Measurements from ENCODE around the gene DUOXA1.
"Not testable (repeated sequence)": the region's sequence is repeated elsewhere in the genome, so short reads cannot be mapped to it uniquely, and the experiment has no call there.

Gene DUOXA1

DNA sequence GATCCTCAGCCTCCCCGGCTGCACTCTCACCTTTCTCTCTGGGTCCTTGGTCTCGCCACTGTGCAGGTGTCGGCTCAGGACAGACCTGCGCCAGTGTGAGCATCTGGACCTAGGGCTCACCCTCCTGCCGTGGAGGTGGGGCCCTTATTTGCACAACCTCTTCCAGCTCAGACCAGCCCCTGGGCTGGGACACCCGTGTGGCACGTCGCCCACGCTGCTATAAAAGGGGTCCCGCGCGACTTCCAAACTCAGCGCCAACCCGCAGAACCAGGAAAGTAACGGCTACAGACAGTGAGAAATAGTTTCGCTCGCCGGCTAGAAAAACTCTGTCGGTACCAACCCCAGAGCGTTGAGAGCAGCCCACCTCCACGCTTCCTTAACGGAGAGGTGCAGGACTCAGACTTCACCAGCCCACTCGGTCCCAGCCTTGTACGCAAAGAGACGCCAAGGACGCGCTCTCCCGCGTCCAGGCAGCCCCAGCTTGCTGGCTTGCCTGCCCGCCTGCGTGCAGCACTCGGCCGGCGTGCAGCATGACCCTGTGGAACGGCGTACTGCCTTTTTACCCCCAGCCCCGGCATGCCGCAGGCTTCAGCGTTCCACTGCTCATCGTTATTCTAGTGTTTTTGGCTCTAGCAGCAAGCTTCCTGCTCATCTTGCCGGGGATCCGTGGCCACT lies 15.5 kb downstream of the DUOXA1 start, which contains the start of the genes DUOX2 and DUOXA2:
DUOX2 (minus strand) TSS at position 97 of the 675 bp plus-strand sequence. CDS start 761 bp downstream, outside the sequence.
DUOXA2 (plus strand) TSS at position 251 of the 675 bp plus-strand sequence; CDS start at position 531, 280 bp downstream.
- DNase-seq (ENCODE audit: extremely low read depth in 1 of 2, low read depth in 1 of 2), result no peak

DNA sequence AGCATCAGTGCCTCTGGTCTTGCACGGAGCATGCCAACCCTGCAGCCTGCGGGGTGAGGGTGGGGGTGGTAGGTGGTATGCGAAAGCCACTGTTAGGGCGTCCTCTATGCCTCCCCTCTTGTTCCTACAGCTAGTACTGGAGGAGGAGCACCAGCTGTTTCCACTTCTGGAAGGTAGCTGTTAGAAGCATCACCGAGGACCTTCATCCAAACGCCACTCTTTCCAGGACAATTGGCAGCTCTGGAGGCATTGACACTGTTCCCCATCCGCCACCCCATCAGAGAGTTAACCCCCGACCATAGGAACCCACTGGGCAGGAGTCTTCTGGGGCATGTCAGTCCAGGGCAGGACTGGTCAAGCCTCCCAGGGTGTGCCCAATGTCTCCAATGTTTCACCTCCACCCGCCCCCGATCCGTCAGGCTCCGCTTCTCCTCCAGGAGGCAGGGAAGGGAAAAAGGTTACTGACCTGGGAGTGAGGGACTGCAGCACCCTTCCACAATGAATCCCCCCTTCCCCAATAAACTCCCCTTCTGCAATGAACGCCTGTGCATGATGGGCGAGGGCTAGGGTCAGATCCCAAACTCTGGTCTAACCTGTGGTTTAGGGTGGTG lies 16.2 kb downstream of the DUOXA1 start:
- DNase-seq (ENCODE audit: extremely low read depth in 1 of 2, low read depth in 1 of 2), result no peak

DNA sequence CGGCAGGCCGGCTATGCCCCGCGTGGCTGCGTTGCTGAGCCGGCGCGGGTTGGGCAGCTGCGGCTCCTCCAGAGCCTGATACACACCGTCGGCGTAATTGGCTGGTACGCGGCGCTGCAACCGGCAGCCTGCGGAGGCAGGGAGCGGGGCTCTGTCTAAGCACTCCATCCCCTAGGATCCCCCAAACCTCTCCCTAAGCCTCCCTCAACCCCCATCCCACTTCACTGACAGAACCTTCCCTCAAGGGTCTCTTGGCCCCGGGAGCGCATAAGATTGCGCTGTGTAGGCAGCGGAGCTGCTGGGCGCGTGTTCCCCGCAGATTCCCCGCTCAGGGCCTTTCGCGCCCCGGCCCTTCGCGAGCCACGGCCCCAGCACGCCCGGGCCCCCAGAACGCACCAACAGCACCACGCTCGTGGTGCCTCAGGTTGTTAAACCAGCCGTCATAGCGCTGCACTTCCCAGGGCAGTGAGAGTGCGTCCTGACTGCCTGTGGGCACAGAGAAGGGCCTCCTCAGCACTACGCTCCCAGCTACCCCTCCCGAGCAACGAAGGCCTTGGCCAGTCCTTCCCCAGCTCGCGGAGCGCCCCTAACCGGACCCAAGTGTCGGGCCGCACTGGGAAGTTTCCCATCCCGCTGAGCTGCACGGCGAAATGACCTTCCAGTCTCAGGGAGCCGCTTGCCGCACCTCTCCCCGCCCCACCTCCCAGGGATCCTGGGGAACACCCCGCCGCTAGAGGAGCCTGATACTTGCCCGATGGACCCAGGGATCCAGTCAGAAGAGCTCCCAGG lies 16.9 kb downstream of the DUOXA1 start:
- no peak for DNase-seq (ENCODE audit: extremely low read depth in 1 of 2, low read depth in 1 of 2)

DNA sequence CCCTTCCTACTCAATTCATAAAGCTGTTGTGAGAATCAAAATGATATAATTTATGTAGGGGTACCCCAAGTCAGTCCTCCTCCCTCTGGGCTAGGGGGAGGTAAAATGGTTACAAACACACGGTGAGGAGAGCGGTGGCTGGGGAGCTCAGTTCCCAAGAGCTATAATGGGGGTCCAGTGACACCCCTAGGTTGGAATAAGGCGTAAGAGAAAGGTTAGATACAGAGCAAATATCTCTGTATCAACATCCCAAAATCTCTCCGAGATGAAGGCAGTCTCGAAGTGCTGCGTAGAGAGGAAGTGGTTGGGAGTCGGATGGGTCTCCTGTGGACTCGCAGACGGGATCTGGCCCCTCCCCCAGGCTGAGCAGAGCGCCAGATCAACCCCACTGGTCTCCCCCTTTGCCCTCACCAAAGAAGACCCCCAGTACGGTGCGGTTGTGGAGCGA lies 17.5 kb downstream of the DUOXA1 start:
- DNase-seq (ENCODE audit: extremely low read depth in 1 of 2, low read depth in 1 of 2), result no peak

DNA sequence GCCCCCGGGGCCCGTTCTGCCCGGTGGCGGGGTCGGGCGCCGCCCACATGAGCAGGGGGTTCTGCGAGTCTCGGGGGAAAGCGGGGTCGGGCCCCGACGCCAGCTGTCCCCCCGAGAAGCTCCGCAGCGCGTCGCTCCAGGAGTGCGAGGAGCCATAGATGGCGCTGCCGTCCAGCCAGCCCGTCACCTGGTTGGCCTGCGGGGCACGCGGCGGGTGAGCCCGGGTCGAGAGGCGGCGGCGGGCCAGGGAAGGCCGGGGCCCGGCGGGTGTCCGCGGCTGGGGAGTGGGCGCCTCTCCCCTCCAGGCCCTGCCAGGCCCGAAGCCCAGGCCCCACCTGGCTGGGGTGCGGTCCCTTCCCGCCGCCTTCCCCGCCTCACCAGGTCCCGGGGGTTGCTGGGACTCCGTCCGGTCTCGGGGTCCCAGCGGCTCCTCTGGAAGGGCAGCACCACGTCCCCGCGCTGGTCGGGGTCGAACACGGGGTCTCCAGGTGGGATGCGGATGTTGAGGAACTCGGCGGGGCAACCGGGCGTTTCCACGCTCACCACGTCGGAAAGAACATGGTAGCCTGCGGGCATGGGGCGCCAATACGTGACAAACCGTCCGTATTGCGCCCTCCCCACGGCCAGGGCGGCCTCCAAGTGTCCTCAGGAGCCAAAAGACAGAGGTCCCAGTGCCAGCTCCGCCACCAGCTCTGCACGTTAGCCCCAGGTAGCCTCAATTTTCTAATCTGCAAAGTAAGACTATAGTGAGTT lies 18.1 kb downstream of the DUOXA1 start:
- DNase-seq (ENCODE audit: extremely low read depth in 1 of 2, low read depth in 1 of 2), result no peak

DNA sequence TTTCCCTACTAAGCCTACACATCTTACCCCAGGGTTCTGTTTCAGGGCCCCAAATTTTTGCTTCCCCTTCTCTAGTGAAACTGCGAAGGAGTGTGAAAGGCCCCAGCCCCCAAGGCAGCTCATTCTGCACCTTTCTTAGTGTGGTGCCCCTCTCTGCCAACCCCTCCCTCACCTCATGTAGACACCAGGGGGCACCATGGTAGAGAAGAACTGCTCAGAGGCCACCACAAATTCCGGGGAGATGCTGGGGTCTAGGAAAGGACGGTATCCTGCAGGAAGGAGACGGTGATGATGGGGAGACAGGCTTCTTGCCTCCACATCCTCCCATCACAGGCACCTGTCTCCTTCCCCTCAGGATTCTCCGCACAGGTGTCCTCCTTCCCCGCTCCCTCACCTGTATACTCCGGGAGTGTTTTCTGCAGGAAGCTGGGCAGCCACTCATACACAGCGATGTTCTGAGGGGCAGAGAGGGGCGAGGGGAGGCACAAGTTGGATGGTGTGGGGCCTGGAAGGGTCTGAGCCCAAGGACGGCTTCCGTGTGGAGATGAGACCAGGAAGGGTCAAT lies 19.3 kb downstream of the DUOXA1 start:
- no peak for DNase-seq (ENCODE audit: extremely low read depth in 1 of 2, low read depth in 1 of 2)

DNA sequence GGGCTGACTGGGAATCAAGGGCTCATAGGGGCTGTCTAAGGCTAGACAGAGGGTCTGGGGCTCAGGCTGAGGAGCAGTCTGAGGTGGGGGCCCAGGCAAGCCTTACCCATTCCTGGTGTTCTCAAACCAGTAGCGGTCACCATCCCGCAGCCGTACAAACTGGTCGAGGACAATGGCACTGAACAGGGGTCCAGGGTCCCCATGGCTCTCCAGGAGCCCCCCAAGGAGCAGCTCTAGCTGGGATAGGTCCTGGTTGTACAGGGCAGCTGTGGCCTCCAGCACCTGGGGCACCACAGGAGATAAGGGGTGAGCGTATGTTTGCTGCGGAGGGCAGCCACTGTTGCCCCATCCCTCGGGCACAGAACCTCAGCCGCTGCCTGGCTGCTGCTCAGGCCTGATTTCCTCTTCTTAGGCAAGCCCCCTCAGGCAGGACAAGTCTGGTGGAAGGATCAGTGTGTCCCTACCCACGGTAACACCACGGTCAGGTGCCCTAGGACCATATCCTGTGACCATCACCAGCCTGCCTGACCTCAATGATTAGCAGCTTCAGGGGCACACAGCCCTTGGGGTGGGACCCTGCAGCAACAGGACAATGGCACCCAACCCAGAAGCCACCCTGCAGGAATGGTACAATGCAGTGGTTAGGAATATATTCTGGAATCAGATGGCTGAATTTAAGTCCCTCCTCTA lies 21.6 kb downstream of the DUOXA1 start:
- DNase-seq (ENCODE audit: extremely low read depth in 1 of 2, low read depth in 1 of 2), result no peak

DNA sequence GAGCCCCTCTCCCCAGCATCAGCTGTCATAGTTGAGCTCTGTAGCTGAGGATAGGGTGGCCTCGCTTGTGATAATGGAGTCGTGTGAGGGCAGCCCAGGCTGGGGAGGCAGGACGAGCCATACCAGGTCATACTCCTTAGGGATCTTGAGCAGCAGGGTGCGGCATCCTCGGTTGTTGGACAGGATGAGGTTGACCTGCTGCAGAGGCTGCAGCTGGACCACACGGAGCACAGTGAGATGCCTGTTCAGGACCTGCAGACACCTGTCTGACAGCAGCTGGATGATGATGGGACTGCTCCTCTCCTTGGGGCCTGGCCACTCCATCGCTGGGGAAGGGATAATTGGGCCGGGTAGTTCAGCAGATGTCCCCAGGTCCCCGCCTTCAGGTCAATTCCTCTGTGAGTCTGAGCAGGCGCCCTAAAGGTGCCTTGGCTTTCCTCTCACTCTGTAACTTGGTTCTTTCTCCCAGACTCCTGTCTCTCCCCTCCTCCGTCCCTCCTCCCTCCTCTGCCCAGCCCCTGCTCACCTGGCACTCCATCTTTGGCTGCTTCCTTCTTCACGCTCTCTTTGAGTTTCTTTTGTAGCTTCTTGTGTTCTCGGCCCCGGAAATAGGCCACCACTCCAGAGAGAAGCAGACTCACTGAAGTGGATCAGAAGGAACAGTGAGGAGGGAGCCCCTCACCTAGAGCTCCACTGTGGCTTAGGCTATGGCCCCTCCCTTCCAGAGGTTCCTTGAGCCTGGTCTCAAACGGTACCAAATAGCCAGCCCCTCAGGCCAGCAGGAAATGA lies 23.5 kb downstream of the DUOXA1 start:
- DNase-seq (ENCODE audit: extremely low read depth in 1 of 2, low read depth in 1 of 2), result no peak

DNA sequence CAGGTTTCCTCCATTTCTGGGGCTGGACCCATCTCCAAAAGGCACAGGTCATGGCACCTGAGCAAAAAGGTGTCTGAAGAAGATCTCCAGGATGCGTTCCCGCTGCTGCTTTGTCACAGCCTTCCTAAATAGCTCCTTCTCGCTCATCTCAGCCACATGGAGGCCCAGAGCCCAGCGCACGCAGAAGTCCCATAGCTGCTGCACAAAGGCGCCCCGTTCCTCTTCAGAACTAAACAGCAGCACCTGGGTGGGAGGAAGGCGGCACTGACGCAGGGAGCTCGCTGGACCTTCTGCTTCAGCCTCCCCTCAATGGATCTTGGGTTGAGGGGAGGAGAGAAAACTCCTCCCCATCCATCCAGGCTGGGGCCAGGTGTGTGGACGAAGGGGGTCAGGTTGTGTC lies 24.1 kb downstream of the DUOXA1 start:
- no peak for DNase-seq (ENCODE audit: extremely low read depth in 1 of 2, low read depth in 1 of 2)

DNA sequence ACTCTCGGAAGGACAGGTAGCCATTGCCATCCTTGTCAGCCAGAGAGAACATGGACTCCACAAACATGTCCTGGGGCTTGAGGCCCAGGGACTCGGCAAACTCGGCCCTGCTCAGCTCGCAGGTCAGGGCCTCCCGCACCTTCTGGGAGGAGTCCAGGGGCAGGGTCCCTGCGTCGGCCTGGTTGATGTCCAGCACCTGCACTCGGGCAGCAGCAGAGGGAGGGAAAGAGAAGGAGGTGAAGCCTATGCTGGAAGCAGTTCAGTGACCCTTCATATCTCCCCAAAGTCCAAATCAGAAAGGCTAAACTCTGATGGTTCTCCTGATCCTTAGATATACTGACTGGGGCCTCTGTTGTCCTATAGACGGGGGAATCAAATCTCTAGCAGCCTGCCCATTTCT lies 25.5 kb downstream of the DUOXA1 start:
- not testable (repeated sequence) for DNase-seq (ENCODE audit: extremely low read depth in 1 of 2, low read depth in 1 of 2)

DNA sequence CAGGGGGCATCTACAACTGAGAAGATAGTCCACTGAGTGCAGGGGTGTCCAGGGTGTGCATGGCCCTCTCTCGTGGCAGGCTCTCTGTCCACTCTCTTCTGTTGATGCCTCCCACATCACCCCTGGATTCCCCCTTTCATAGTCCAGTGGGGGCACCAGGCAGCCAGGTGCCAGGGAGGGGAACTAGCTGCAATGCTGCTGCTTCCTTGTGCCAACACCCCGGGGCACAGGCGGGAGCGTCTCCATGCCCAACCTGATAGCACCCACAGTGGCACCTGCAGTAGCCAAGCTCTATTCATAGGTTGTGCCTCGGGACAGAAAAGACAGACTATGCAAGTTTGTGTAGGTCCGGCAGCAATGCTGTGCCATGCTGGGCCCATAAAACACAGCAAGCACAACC lies 27.5 kb downstream of the DUOXA1 start:
- DNase-seq (ENCODE audit: extremely low read depth in 1 of 2, low read depth in 1 of 2), result no peak

DNA sequence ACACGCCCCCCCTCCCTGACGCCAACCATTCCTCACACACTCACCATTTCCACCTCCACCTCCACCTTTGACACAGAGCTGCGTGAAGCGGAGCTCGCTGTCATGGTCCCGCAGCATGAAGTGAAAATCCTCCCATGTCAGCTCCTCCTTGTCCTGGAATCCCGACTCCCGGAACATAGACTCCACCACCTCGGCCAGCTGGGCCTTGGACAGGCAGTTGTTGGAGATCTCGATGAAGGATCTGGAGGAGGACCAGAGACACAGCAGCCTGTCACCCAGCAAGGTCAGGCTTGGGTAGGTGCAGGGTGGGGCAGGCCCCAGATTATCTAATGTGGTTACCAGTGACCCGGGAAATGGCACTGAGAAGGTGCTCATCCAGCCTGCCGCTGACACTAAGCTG lies 27.9 kb downstream of the DUOXA1 start:
- no peak for DNase-seq (ENCODE audit: extremely low read depth in 1 of 2, low read depth in 1 of 2)

DNA sequence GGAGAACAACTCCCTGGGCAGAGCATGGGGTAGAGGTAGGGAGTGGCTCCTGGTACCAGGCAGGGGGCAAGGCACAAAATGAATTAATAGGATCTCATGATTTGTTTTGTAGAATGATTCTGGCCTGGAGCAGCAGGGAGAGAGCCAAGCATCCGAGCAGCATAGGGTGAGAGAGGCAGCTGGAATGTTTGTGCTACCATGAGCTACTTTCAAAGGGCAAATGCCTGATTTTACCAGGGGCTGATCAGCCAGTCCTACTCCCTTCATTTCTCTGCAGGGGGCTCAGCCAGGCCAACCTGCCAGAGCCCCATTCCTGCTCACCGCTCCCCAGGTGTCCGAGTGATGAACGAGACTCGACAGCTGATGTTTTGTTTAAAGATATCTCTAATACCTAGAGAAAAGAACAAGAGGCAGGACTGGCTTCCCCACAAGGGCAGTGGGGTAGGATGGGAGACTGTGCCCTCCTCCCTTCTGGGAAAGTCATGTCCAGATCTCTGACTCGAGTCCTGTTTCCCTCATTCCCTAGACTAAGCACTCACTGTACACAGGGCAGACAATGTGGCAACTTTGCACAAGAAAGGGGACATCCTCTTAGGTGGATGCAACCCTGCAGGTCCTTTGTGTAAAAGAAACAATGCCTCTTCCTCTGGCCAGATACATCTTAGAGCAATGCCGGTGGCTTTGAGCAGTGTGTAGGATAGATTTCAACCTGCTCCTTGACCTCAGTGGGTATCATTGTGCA lies 28.6 kb downstream of the DUOXA1 start:
- DNase-seq (ENCODE audit: extremely low read depth in 1 of 2, low read depth in 1 of 2), result no peak

DNA sequence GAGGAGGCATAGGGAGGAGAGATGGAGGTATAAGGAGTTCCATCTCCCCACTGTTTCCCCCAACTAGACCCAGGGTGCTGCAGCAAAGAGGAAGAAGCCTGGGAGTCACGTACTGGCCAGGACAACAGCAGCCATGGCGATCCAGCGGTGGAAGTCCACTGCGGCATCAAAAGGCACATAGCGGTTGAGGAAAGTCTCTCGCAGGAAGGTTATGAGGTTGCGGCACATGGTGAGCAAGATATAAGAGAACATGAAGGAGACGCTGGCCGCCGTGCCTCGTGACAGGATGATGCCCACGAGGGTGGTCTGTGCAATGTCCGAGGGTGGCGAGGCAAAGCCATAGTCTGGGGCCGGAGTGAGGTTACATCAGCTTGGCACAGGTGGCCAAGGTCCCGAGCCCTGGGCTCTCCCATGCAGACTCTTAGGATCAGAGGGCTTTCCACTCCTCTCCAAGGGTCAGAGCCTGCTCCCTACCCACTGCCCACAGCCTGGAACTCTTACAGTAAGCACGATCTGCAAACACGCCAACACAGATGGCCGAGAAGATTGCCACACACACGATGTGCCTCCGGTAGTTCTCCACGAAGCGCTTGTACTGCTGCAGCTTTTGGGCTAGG lies 30.0 kb downstream of the DUOXA1 start:
- DNase-seq (ENCODE audit: extremely low read depth in 1 of 2, low read depth in 1 of 2), result no peak

DNA sequence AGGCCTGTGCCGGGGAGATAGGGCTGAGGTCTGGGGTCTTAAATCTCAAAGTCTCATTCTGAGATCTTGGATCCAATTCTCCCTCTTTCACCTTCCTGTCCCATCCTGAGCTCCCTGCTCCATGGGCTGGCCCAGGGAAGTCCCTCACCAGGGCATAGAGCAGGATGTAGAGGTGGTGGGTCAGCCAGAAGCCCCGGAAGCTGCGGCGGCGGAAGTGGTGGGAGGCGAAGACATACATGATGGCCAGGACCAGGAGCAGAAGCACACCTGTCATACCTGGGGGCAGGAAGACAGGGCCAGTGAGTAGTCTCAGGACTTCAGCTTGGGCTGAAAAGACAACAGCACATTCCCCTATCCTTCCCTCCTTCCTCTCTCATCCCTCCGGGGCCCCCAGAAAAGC lies 32.2 kb downstream of the DUOXA1 start:
- DNase-seq (ENCODE audit: extremely low read depth in 1 of 2, low read depth in 1 of 2), result no peak

DNA sequence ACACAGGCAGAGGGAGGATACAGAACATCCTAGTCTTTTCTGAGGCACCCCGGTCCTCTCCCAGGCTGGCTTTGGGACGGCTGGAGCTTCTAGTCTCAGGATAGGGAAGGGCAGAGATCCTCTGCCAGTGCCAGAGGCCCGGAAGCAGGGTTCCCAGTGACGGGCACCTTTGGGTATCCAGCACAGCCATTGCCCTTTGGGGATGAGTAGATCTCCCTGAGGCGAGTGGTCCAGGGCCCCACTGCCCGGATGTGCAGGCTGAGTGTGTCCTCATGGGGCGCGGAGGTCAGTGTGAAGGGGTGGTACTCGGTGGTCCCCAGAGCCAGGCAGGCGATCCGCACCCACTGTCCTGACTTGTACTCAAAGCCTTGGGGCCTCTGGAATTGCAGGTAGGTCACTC lies 34.0 kb downstream of the DUOXA1 start:
- DNase-seq (ENCODE audit: extremely low read depth in 1 of 2, low read depth in 1 of 2), result no peak

DNA sequence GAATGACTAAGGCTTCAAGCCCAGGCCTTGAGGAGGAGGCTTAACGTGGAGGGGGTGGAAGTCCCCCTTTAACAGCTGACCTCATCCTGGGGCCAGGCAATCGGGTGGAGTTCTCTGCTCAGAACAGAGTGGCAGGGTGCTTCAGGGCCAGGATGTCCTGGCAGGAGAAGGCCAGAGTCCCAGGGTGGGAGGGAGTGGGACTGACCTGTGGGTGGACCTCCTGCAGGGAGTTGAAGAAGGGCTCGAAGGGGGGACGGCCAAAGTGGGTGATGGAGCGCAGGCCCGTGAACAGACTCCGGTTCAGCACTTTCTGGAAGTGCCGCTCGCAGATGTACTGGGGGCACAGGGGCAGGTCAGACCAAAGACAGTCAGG lies 35.3 kb downstream of the DUOXA1 start:
- no peak for DNase-seq (ENCODE audit: extremely low read depth in 1 of 2, low read depth in 1 of 2)

DNA sequence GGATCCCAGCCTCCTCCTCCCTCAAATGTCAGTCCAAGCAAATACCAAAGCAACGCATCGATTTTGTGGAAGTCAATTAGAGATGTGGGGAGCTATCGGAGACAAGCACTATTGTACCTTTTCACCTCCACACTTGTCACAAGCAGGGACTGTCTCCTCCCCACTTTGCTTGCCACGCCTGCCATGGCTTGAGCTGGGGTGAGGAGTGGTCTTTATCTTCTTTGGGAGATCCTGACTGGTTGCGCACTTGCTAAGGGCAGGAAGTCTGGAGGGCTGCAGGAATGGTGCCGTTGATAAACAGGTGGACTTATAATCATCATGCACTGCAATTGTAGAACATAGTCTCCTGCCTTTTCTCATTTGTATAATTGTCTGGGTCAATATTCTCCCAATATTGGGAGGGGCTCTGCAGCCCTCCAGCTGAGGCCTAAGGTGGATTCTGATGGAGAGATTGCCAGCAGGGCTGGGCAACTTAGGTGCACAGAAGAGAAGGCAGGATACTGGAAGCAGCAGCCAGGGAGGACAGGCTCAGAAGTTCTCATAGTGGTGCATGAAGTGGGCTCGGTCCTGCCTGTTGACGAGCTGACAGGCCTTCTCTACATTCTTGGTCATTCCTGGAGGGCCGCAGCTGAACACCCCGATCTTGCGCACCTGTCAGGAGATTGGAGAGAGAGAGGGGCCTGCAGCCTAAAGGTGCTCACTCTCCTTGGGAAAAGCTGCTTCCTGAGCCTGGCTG lies 35.9 kb downstream of the DUOXA1 start:
- DNase-seq (ENCODE audit: extremely low read depth in 1 of 2, low read depth in 1 of 2), result no peak
